H1 (cell line): ENCODE data around the gene RFX2. TPM values are rescaled to one million over a fixed set of nuclear protein-coding genes. Genes with fewer than 3 reads are reported as not detected.

Experiments
- CTCF ChIA-PET: fragments of 300-600 bp; sonication (Branson Sonifier 250); formaldehyde crosslinking; loops from one replicate; lab custom pipeline; 2021; ENCODE audit not compliant: partially characterized antibody; lab: Charles Lee
- POLR2A ChIA-PET: fragments of 300-600 bp; sonication (Branson Sonifier 250); formaldehyde crosslinking; loops from one replicate; lab custom pipeline; 2021; ENCODE audit warnings: inconsistent platforms; ENCODE audit not compliant: partially characterized antibody; lab: Charles Lee
- DNase-seq, 2 experiments: peaks; one replicate each; pipeline versions ENCODE4 v3.0.0 to v3.0.0-alpha.2; 2010 to 2022; ENCODE audit warnings: low spot score in 2 of 2, low read depth in 1 of 2, mixed read lengths in 1 of 2
- FAIRE-seq: peaks from 2 replicates; lab custom pipeline; 2011; peaks lifted over from hg19 to GRCh38; lab: Jason Lieb, UNC
- H2AFZ ChIP-seq: 2 replicates; pipeline ENCODE4 v1.8.1; 2012; ENCODE audit warnings: low read length, inconsistent platforms
- H2AK5ac ChIP-seq: 2 replicates; pipeline ENCODE4 v1.6.1; 2013; ENCODE audit warnings: low read depth, low read length
- H2BK120ac ChIP-seq: replicated peaks from 2 replicates; pipeline ENCODE3; 2013; ENCODE audit warnings: low read depth, low read length, inconsistent platforms
- H2BK12ac ChIP-seq: 2 replicates; pipeline ENCODE4 v1.6.1; 2013; ENCODE audit warnings: low read depth, low read length
- H2BK15ac ChIP-seq: 2 replicates; pipeline ENCODE4 v1.6.1; 2013; ENCODE audit warnings: low read length
- H2BK20ac ChIP-seq: 2 replicates; pipeline ENCODE4 v1.6.1; 2013; ENCODE audit warnings: low read length
- H2BK5ac ChIP-seq: 2 replicates; pipeline ENCODE4 v1.6.1; 2013; ENCODE audit warnings: low read depth, low read length
- H3K14ac ChIP-seq: 2 replicates; pipeline ENCODE4 v1.6.1; 2013; ENCODE audit warnings: inconsistent platforms; ENCODE audit not compliant: insufficient read length
- H3K18ac ChIP-seq: 2 replicates; pipeline ENCODE4 v1.6.1; 2013; ENCODE audit warnings: low read length; ENCODE audit errors: extremely low read depth
- H3K23ac ChIP-seq: 2 replicates; pipeline ENCODE4 v1.6.1; 2013; ENCODE audit warnings: inconsistent platforms; ENCODE audit not compliant: insufficient read length
- H3K23me2 ChIP-seq: 2 replicates; pipeline ENCODE4 v1.6.1; 2013; ENCODE audit warnings: low read depth, low read length
- H3K27ac ChIP-seq: 2 replicates; pipeline ENCODE4 v1.6.1; 2011; ENCODE audit warnings: low read depth, low read length, inconsistent platforms
- H3K27me3 ChIP-seq, 4 experiments: replicated peaks in 1 of 4; 1 replicate in 1 of 4; 2 replicates in 3 of 4; pipeline versions ENCODE4 v1.6.1 to v1.8.1; 2011 to 2013; ENCODE audit warnings: low read length in 3 of 4, mild to moderate bottlenecking in 3 of 4, inconsistent platforms in 2 of 4, mixed read lengths in 2 of 4, moderate library complexity in 1 of 4; ENCODE audit not compliant: control insufficient read depth in 3 of 4, insufficient read depth in 3 of 4; ENCODE audit errors: extremely low read depth in 1 of 4
- H3K36me3 ChIP-seq, 4 experiments: 2 replicates each; pipeline versions ENCODE4 v1.6.1 to v1.8.1; 2011 to 2013; ENCODE audit warnings: mild to moderate bottlenecking in 4 of 4, low read length in 3 of 4, moderate library complexity in 2 of 4, control low read depth in 1 of 4, inconsistent platforms in 1 of 4; ENCODE audit not compliant: insufficient read depth in 4 of 4, control insufficient read depth in 2 of 4
- H3K4ac ChIP-seq: replicated peaks from 2 replicates; pipeline ENCODE3; 2013; ENCODE audit warnings: low read length, low read depth, mixed read lengths, inconsistent platforms; ENCODE audit not compliant: insufficient read length
- H3K4me1 ChIP-seq, 4 experiments: replicated peaks in 1 of 4; 1 replicate in 1 of 4; 2 replicates in 3 of 4; pipeline versions ENCODE4 v1.6.1 to v1.8.1; 2011 to 2013; ENCODE audit warnings: low read length in 3 of 4, inconsistent platforms in 2 of 4, mixed read lengths in 1 of 4; ENCODE audit not compliant: insufficient read depth in 4 of 4, control insufficient read depth in 3 of 4
- H3K4me2 ChIP-seq, 2 experiments: 2 replicates each; pipeline versions ENCODE4 v1.6.1 to v1.8.1; 2011 to 2013; ENCODE audit warnings: low read depth in 2 of 2, low read length in 2 of 2, control low read depth in 1 of 2, inconsistent platforms in 1 of 2, mild to moderate bottlenecking in 1 of 2; ENCODE audit not compliant: insufficient read depth in 1 of 2
- H3K4me3 ChIP-seq, 4 experiments: fragments of 200-600, 300-600 bp in 1 of 4; sonication (generic), shearing (Covaris generic), sonication (Bioruptor Twin) in 1 of 4; 2 replicates each; pipeline versions ENCODE4 v1.5.1 to v1.8.1; 2011 to 2016; ENCODE audit warnings: low read length in 4 of 4, low read depth in 3 of 4, control low read depth in 2 of 4, inconsistent platforms in 2 of 4, mild to moderate bottlenecking in 2 of 4, mixed read lengths in 1 of 4, moderate library complexity in 1 of 4; ENCODE audit not compliant: insufficient read depth in 2 of 4; ENCODE audit errors: extremely low read depth in 1 of 4
- H3K56ac ChIP-seq: replicated peaks from 2 replicates; pipeline ENCODE3; 2013; ENCODE audit warnings: low read depth, mild to moderate bottlenecking, mixed read lengths, low read length, inconsistent platforms; ENCODE audit not compliant: insufficient read length
- H3K79me1 ChIP-seq: 2 replicates; pipeline ENCODE4 v1.6.1; 2013; ENCODE audit warnings: low read depth, low read length, control low read depth
- H3K79me2 ChIP-seq, 2 experiments: 2 replicates each; pipeline versions ENCODE4 v1.6.1 to v1.8.1; 2012 to 2013; ENCODE audit warnings: low read length in 2 of 2, mild to moderate bottlenecking in 2 of 2, inconsistent platforms in 1 of 2; ENCODE audit not compliant: insufficient read depth in 2 of 2, control insufficient read depth in 1 of 2
- H3K9ac ChIP-seq, 4 experiments: replicated peaks in 1 of 4; 1 replicate in 1 of 4; 2 replicates in 3 of 4; pipeline versions ENCODE4 v1.6.1 to v1.8.1; 2011 to 2013; ENCODE audit warnings: low read depth in 3 of 4, low read length in 3 of 4, control low read depth in 2 of 4, mild to moderate bottlenecking in 2 of 4, moderate library complexity in 2 of 4, inconsistent platforms in 1 of 4; ENCODE audit errors: extremely low read depth in 1 of 4
- H3K9me3 ChIP-seq, 2 experiments: 2 replicates each; pipeline versions ENCODE4 v1.6.1 to v1.8.1; 2012 to 2013; ENCODE audit warnings: mild to moderate bottlenecking in 2 of 2, moderate library complexity in 2 of 2, control low read depth in 1 of 2, inconsistent platforms in 1 of 2, low read depth in 1 of 2, low read length in 1 of 2, mixed read lengths in 1 of 2; ENCODE audit not compliant: insufficient read depth in 2 of 2
- H4K20me1 ChIP-seq, 2 experiments: replicated peaks in 1 of 2; 2 replicates each; pipeline versions ENCODE3 to v1.8.1; 2011 to 2013; ENCODE audit warnings: inconsistent platforms in 2 of 2, low read length in 2 of 2, mild to moderate bottlenecking in 1 of 2; ENCODE audit not compliant: insufficient read depth in 2 of 2, control insufficient read depth in 1 of 2
- H4K5ac ChIP-seq: 2 replicates; pipeline ENCODE4 v1.6.1; 2013; ENCODE audit warnings: low read length, low read depth, mixed read lengths, inconsistent platforms; ENCODE audit not compliant: insufficient read length
- H4K8ac ChIP-seq: 2 replicates; pipeline ENCODE4 v1.8.0; 2013; ENCODE audit warnings: mild to moderate bottlenecking, moderate library complexity, low read length, inconsistent platforms; ENCODE audit not compliant: insufficient read depth; ENCODE audit errors: extremely low read depth
- H4K91ac ChIP-seq: replicated peaks from 2 replicates; pipeline ENCODE3; 2013; ENCODE audit warnings: low read length, mixed read lengths, inconsistent platforms; ENCODE audit not compliant: insufficient read length
- BACH1 ChIP-seq: IDR thresholded peaks from 2 replicates; pipeline ENCODE4 v1.6.1; 2012; ENCODE audit warnings: low read length, improper control_type of control experiment
- CBX5 ChIP-seq: fragments of 300-800, 300-1000 bp; sonication (generic); IDR thresholded peaks from 2 replicates; pipeline ENCODE4 v1.7.1; 2016; ENCODE audit warnings: antibody characterized with exemption, low read length, low read depth
- CEBPB ChIP-seq: IDR thresholded peaks from 2 replicates; pipeline ENCODE4 v1.6.1; 2012; ENCODE audit warnings: low read depth, low read length
- CREB1 ChIP-seq: IDR thresholded peaks from 2 replicates; pipeline ENCODE4 v1.6.1; 2012; ENCODE audit warnings: inconsistent platforms
- CTBP2 ChIP-seq: IDR thresholded peaks from 2 replicates; pipeline ENCODE4 v1.7.0; 2011; ENCODE audit warnings: borderline replicate concordance, mild to moderate bottlenecking, moderate library complexity, mixed read lengths, low read length; ENCODE audit not compliant: insufficient read depth, insufficient read length
- EGR1 ChIP-seq: IDR thresholded peaks from 2 replicates; pipeline ENCODE4 v1.6.1; 2011; ENCODE audit warnings: low read depth, low read length, borderline replicate concordance
- HDAC2 ChIP-seq, 2 experiments: fragments of 300-600 bp in 1 of 2; sonication (generic) in 1 of 2; IDR thresholded peaks; 2 replicates each; pipeline ENCODE4 v1.6.1; 2011 to 2012; ENCODE audit warnings: low read depth in 2 of 2, low read length in 2 of 2, mild to moderate bottlenecking in 2 of 2, moderate library complexity in 2 of 2, borderline replicate concordance in 1 of 2, inconsistent platforms in 1 of 2
- KDM5A ChIP-seq: fragments of 200-600 bp; IDR thresholded peaks from 2 replicates; pipeline ENCODE4 v1.7.1; 2012; ENCODE audit warnings: mild to moderate bottlenecking, low read length, inconsistent platforms, mixed read lengths
- NANOG ChIP-seq: IDR thresholded peaks from 2 replicates; pipeline ENCODE4 v1.6.1; 2011; ENCODE audit warnings: low read length, low read depth, mild to moderate bottlenecking, inconsistent platforms; ENCODE audit not compliant: insufficient read depth, poor library complexity, severe bottlenecking
- RBBP5 ChIP-seq: IDR thresholded peaks from 2 replicates; pipeline ENCODE4 v1.7.1; 2012; ENCODE audit warnings: low read depth, mild to moderate bottlenecking, inconsistent platforms, low read length, moderate library complexity, borderline replicate concordance
- SIRT6 ChIP-seq: IDR thresholded peaks from one replicate; pipeline ENCODE4 v1.7.1; 2012; ENCODE audit warnings: low read length, inconsistent platforms
- SUZ12 ChIP-seq: fragments of 200-600 bp; sonication (generic); IDR thresholded peaks from 2 replicates; pipeline ENCODE4 v1.6.1; 2012; ENCODE audit warnings: mild to moderate bottlenecking, inconsistent platforms, low read length, moderate library complexity, mixed read lengths
- TAF1 ChIP-seq: IDR thresholded peaks from 2 replicates; pipeline ENCODE4 v1.6.1; 2011; ENCODE audit warnings: mild to moderate bottlenecking, low read depth, low read length
- YY1 ChIP-seq: IDR thresholded peaks from 2 replicates; pipeline ENCODE4 v1.6.1; 2011; ENCODE audit warnings: low read depth, mild to moderate bottlenecking, low read length
- whole genome bisulfite sequencing, 2 experiments: shearing (Covaris generic) in 1 of 2; methylation state at CpG; one replicate each; pipeline versions ENCODE4 v1.1.6 to v1.1.7; 2013 to 2015; ENCODE audit warnings: low lambda C conversion rate in 2 of 2, mixed read lengths in 2 of 2, inconsistent platforms in 1 of 2, low coverage in 1 of 2, missing lambda C conversion rate in 1 of 2; ENCODE audit not compliant: insufficient replicate concordance in 2 of 2, insufficient coverage in 1 of 2, insufficient read length in 1 of 2; ENCODE audit errors: extremely low coverage in 1 of 2, missing lambda C conversion rate in 1 of 2; 5-methylcytosine and 5-hydroxymethylcytosine counted together
- polyA plus RNA-seq, 7 experiments: library from polyadenylated mRNA; depleted of rRNA in 3 of 7; stranded (reverse) in 5 of 7; unstranded in 2 of 7; fragments of >200 nt in 5 of 7; fragments of 200-250 nt in 2 of 7; gene quantifications; 1 replicate in 5 of 7; 2 replicates in 1 of 7; 4 replicates in 1 of 7; pipeline versions ENCODE4 v1.2.1 to v1.2.3, GENCODE V29; 2011 to 2013; ENCODE audit warnings: missing spikeins in 2 of 7, mixed read lengths in 2 of 7
- total RNA-seq: library from RNA; stranded (reverse); fragmentation: NEBNext Ultra II Directional; extraction: Animal tissue kit (Norgen Biotek cat#: 25700); gene quantifications from 2 replicates; pipeline ENCODE4 v1.2.1, GENCODE V29; 2021

Gene RFX2
- total and polyA plus RNA-seq, 2 of the 8 experiments (the other 6 are each of a cell fraction or from before 2014, with no cell fraction given) = 4.8 to 5.3 TPM

DNA sequence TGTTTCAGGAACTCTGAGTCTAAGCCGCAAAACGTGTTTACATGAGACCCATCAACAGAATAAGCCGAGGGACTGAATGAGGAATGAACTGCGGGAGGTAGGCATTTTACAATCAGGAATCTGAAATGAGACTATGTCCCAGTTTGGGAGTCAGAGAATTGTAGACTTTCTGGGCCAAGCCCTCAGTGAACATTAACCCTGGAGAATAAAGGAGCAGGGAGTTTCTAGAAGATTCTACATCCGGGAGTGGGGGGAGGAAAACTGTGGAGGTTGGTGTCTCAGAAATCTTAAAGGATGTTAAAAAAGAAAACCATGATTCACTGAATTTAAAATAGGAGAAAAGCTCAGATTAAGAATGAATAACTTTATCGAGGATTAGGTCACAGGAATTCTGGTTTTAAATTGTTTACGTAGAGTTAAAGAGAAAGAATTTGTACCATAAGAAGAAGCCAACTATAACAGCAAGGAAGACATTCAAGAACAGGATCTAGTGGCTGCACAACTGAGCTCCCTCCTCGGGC lies 18.5 kb downstream of the RFX2 start:
- Histone ChIP-seq H2BK5ac (no peak overlapping the region), H3K27ac (no peak overlapping the region), H3K9ac (no peak overlapping the region; a peak in 1 of 7 replicates), H2BK20ac (no peak overlapping the region), H3K27me3 (peaks cover 0 to 15% (median 13%) of the 10 kb centered on the region in 4 experiments; a peak in 6 of 7 replicates), H2AK5ac (no peak overlapping the region), H2AFZ (peak overlapping the region; percentile 79), H3K23me2 (peaks cover 4% of the 10 kb centered on the region; the same call in 1 of the 2 replicates), H3K4me2 (peak overlapping the region; percentile 84 to 93), H3K4ac (no peak overlapping the region), H4K8ac (0 out of 2 replicates have a peak overlapping the region, but pooled peaks have one; percentile 37), H4K5ac (no peak overlapping the region), H3K23ac (no peak overlapping the region), H4K91ac (no peak overlapping the region), H3K4me1 (peaks cover 0 to 14% (median 10%) of the 10 kb centered on the region in 4 experiments; a peak in 6 of 7 replicates), H3K79me2 (no peaks in the 10 kb centered on the region), H3K36me3 (no peaks in the 10 kb centered on the region), H2BK120ac (no peak overlapping the region), H3K4me3 (peak overlapping the region; percentile 11 to 57 (median 36); a peak in 6 of 8 replicates), H2BK12ac (0 out of 2 replicates have a peak overlapping the region, but pooled peaks have one; percentile 44), H3K14ac (no peak overlapping the region), H2BK15ac (no peak overlapping the region), H4K20me1 (no peaks in the 10 kb centered on the region), H3K18ac (peak overlapping the region; percentile 48; the same call in 1 of the 2 replicates), H3K56ac (no peak overlapping the region), H3K79me1 (no peaks in the 10 kb centered on the region), H3K9me3 (no peaks in the 10 kb centered on the region)
- DNase-seq = no peak
- ChIA-PET POLR2A (interaction anchor here (1.3 kb wide), 1 partner anchor 29 kb away, joined by 3 read pairs; no protein-coding TSS in a partner anchor), CTCF (interaction anchor here (0.7 to 1.9 kb wide), 9 partner anchors 10 to 124 kb away, joined by 3 to 14 read pairs (median 3); no protein-coding TSS in a partner anchor)
- 75% methylated on average over 8 of the region's 8 CpGs; no CpG with 5 or more reads in 1 of the 2 experiments for WGBS, 2 experiments
- FAIRE-seq = no peak
- TF ChIP-seq CREB1 = no peak
- TF ChIP-seq CEBPB = no peak
- TF ChIP-seq CBX5 = no peak
- TF ChIP-seq YY1 = no peak
- TF ChIP-seq SIRT6 = no peak
- TF ChIP-seq NANOG = no peak
- no peak for TF ChIP-seq TAF1
- TF ChIP-seq KDM5A = no peak
- no peak for TF ChIP-seq EGR1
- TF ChIP-seq BACH1 = no peak
- no peak for TF ChIP-seq SUZ12
- no peak for TF ChIP-seq RBBP5
- no peak for TF ChIP-seq HDAC2 (IDR thresholded peaks at IDR 0.05; ENCODE audit: borderline replicate concordance in 1 of 2, low read depth in 2 of 2, low read length in 2 of 2)
- no peak for TF ChIP-seq CTBP2
